Activated naive CD8-positive, alpha-beta T cell treated with anti-CD3 and anti-CD28 coated beads, Interleukin-2, amount 50 U/mL, for 24 hours (primary cell): ENCODE measurements around the gene MUC5AC.

ENCODE experiments used
- ATAC-seq: fragments of 150-1000 bp; cut with Tn5 transposase; one replicate; pipeline ENCODE4 v1.10.0; 2021
- DNase-seq: peaks from one replicate; pipeline ENCODE4 v3.0.0; 2021
- H3K27ac Mint-ChIP-seq: one replicate; pipeline ENCODE4 v1.8.0; 2021; ENCODE audit warnings: mild to moderate bottlenecking, mixed read lengths
- H3K27me3 Mint-ChIP-seq: one replicate; pipeline ENCODE4 v1.8.0; 2021; ENCODE audit warnings: mixed read lengths
- H3K36me3 Mint-ChIP-seq: one replicate; pipeline ENCODE4 v1.8.0; 2021; ENCODE audit warnings: low read depth, mixed read lengths
- H3K4me1 Mint-ChIP-seq: one replicate; pipeline ENCODE4 v1.8.0; 2021; ENCODE audit warnings: mixed read lengths
- H3K4me3 Mint-ChIP-seq: one replicate; pipeline ENCODE4 v1.8.0; 2021; ENCODE audit warnings: mild to moderate bottlenecking, moderate library complexity, mixed read lengths
- H3K9me3 Mint-ChIP-seq: one replicate; pipeline ENCODE4 v1.8.0; 2021; ENCODE audit warnings: mixed read lengths

Gene MUC5AC

GRCh38 chr11:1226226-1226985, 68.7 kb downstream of the MUC5AC start:
- no peaks in the 10 kb centered on the region for H3K4me1 Mint-ChIP-seq
- no peaks in the 10 kb centered on the region for H3K9me3 Mint-ChIP-seq
- peaks cover 1% of the 10 kb centered on the region for H3K27me3 Mint-ChIP-seq
- DNase-seq (no peak), ATAC-seq (no peak)
- no peak overlapping the region for H3K4me3 Mint-ChIP-seq
- H3K27ac Mint-ChIP-seq: no peak overlapping the region
- H3K36me3 Mint-ChIP-seq: no peaks in the 10 kb centered on the region

- H3K36me3 Mint-ChIP-seq: no peaks in the 10 kb centered on the region
- H3K4me3 Mint-ChIP-seq: no peak overlapping the region
- no peaks in the 10 kb centered on the region for H3K4me1 Mint-ChIP-seq
- ATAC-seq: no peak
- H3K9me3 Mint-ChIP-seq: no peaks in the 10 kb centered on the region
- H3K27me3 Mint-ChIP-seq: no peaks in the 10 kb centered on the region
- DNase-seq: no peak
- no peak overlapping the region for H3K27ac Mint-ChIP-seq
Observed at GRCh38 chr11:1226986-1227550, 69.3 kb downstream of the MUC5AC start.

- H3K9me3 Mint-ChIP-seq: no peaks in the 10 kb centered on the region
- H3K4me1 Mint-ChIP-seq: no peaks in the 10 kb centered on the region
Observed at GRCh38 chr11:1227551-1228100, 69.9 kb downstream of the MUC5AC start.

GRCh38 chr11:1228101-1228821, 70.5 kb downstream of the MUC5AC start:
- H3K27ac Mint-ChIP-seq: no peak overlapping the region
- H3K27me3 Mint-ChIP-seq: no peaks in the 10 kb centered on the region
- DNase-seq (no peak), ATAC-seq (no peak)
- no peaks in the 10 kb centered on the region for H3K4me1 Mint-ChIP-seq
- no peaks in the 10 kb centered on the region for H3K36me3 Mint-ChIP-seq
- H3K9me3 Mint-ChIP-seq: no peaks in the 10 kb centered on the region
- H3K4me3 Mint-ChIP-seq: no peak overlapping the region

More at GRCh38 chr11:1227551-1228100, 69.9 kb downstream of the MUC5AC start:
- Mint-ChIP-seq H3K4me3 (no peak overlapping the region), H3K36me3 (no peaks in the 10 kb centered on the region), H3K27me3 (no peaks in the 10 kb centered on the region), H3K27ac (no peak overlapping the region)
- DNase-seq (no peak), ATAC-seq (no peak)

- no peak for DNase-seq
Observed at GRCh38 chr11:1228921-1229451, 71.2 kb downstream of the MUC5AC start.

GRCh38 chr11:1229471-1230120, 71.8 kb downstream of the MUC5AC start:
- H3K27ac Mint-ChIP-seq: no peak overlapping the region
- DNase-seq (no peak), ATAC-seq (no peak)
- H3K9me3 Mint-ChIP-seq: no peaks in the 10 kb centered on the region
- no peaks in the 10 kb centered on the region for H3K36me3 Mint-ChIP-seq
- H3K4me1 Mint-ChIP-seq: no peaks in the 10 kb centered on the region
- no peak overlapping the region for H3K4me3 Mint-ChIP-seq
- no peaks in the 10 kb centered on the region for H3K27me3 Mint-ChIP-seq

More at GRCh38 chr11:1228921-1229451, 71.2 kb downstream of the MUC5AC start:
- no peaks in the 10 kb centered on the region for H3K9me3 Mint-ChIP-seq
- H3K4me1 Mint-ChIP-seq: no peaks in the 10 kb centered on the region
- H3K27me3 Mint-ChIP-seq: no peaks in the 10 kb centered on the region
- H3K36me3 Mint-ChIP-seq: no peaks in the 10 kb centered on the region
- ATAC-seq: no peak
- no peak overlapping the region for H3K27ac Mint-ChIP-seq
- H3K4me3 Mint-ChIP-seq: no peak overlapping the region

- H3K36me3 Mint-ChIP-seq: no peaks in the 10 kb centered on the region
- H3K27me3 Mint-ChIP-seq: no peaks in the 10 kb centered on the region
- ATAC-seq (no peak), DNase-seq (no peak)
- H3K9me3 Mint-ChIP-seq: no peaks in the 10 kb centered on the region
- H3K4me1 Mint-ChIP-seq: no peaks in the 10 kb centered on the region
- H3K4me3 Mint-ChIP-seq: no peak overlapping the region
- no peak overlapping the region for H3K27ac Mint-ChIP-seq
Observed at GRCh38 chr11:1230121-1230455, 72.3 kb downstream of the MUC5AC start.

- Mint-ChIP-seq H3K36me3 (no peaks in the 10 kb centered on the region), H3K4me3 (no peak overlapping the region), H3K27me3 (no peaks in the 10 kb centered on the region), H3K27ac (no peak overlapping the region), H3K4me1 (no peaks in the 10 kb centered on the region), H3K9me3 (no peaks in the 10 kb centered on the region)
- DNase-seq (no peak), ATAC-seq (no peak)
Observed at GRCh38 chr11:1230456-1231395, 73.0 kb downstream of the MUC5AC start.

- DNase-seq (no peak), ATAC-seq (no peak)
- Mint-ChIP-seq H3K36me3 (no peaks in the 10 kb centered on the region), H3K4me1 (no peaks in the 10 kb centered on the region), H3K27me3 (no peaks in the 10 kb centered on the region), H3K27ac (no peak overlapping the region), H3K9me3 (no peaks in the 10 kb centered on the region), H3K4me3 (no peak overlapping the region)
Observed at GRCh38 chr11:1231396-1232020, 73.8 kb downstream of the MUC5AC start.

GRCh38 chr11:1232021-1232882, 74.5 kb downstream of the MUC5AC start:
- ATAC-seq (no peak), DNase-seq (no peak)
- no peaks in the 10 kb centered on the region for H3K4me1 Mint-ChIP-seq
- H3K27me3 Mint-ChIP-seq: no peaks in the 10 kb centered on the region
- no peak overlapping the region for H3K27ac Mint-ChIP-seq
- H3K9me3 Mint-ChIP-seq: no peaks in the 10 kb centered on the region
- no peaks in the 10 kb centered on the region for H3K36me3 Mint-ChIP-seq
- H3K4me3 Mint-ChIP-seq: no peak overlapping the region

- no peak for DNase-seq
Observed at GRCh38 chr11:1232883-1233321, 75.1 kb downstream of the MUC5AC start.

GRCh38 chr11:1233351-1234053, 75.7 kb downstream of the MUC5AC start:
- H3K4me1 Mint-ChIP-seq: no peaks in the 10 kb centered on the region
- no peaks in the 10 kb centered on the region for H3K9me3 Mint-ChIP-seq
- H3K4me3 Mint-ChIP-seq: no peak overlapping the region
- no peaks in the 10 kb centered on the region for H3K27me3 Mint-ChIP-seq
- no peak for DNase-seq
- H3K36me3 Mint-ChIP-seq: no peaks in the 10 kb centered on the region
- H3K27ac Mint-ChIP-seq: no peak overlapping the region
- ATAC-seq: no peak

More at GRCh38 chr11:1232883-1233321, 75.1 kb downstream of the MUC5AC start:
- H3K27ac Mint-ChIP-seq: no peak overlapping the region
- H3K4me3 Mint-ChIP-seq: no peak overlapping the region
- H3K4me1 Mint-ChIP-seq: no peaks in the 10 kb centered on the region
- ATAC-seq: no peak
- H3K27me3 Mint-ChIP-seq: no peaks in the 10 kb centered on the region
- no peaks in the 10 kb centered on the region for H3K9me3 Mint-ChIP-seq
- H3K36me3 Mint-ChIP-seq: no peaks in the 10 kb centered on the region
